Measurements from ENCODE around the gene METTL16.
A peak's percentile ranks its signal among the peaks of the same experiment; 100 is the strongest.

The METTL16 gene

DNA sequence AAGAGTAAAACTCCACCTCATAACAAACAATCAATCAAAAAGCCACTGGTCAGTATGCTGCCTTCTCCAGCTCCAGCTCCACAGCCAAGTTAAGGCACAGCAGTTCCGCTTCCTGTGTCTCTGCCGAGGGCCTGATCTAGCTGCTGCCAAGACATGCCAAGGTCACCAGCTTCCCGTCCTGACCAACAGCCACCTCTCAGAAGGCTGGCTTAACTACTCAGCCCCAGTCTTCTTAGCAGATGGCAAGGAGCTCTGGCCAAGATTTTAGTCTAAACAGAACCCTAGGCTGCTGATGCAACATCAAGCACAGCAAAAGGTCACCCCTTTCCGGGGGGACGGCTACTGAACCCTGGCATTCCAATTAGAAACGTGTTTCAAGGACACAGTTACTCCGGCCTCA is 93.1 kb downstream of the METTL16 start:
- peaks cover 2% of the 10 kb centered on the region; the same call in 1 of the 2 replicates for H3K36me3 ChIP-seq (ENCODE audit: low read length)
- H2AFZ ChIP-seq (ENCODE audit: low read depth, low read length, severe bottlenecking), result no peak overlapping the region
- no peaks in the 10 kb centered on the region for H3K27me3 ChIP-seq (ENCODE audit: low read length)
- no peak overlapping the region for H3K27ac ChIP-seq (ENCODE audit: low read depth, low read length)
- no peak overlapping the region for H3K9ac ChIP-seq (ENCODE audit: low read length)
- H3K4me2 ChIP-seq (ENCODE audit: low read depth, low read length, poor library complexity, severe bottlenecking), result no peak overlapping the region
- no peak for TF ChIP-seq EZH2phosphoT487 (conservative IDR thresholded peaks at IDR 0.05; ENCODE audit: low read length)
- TF ChIP-seq, protein P1, sequence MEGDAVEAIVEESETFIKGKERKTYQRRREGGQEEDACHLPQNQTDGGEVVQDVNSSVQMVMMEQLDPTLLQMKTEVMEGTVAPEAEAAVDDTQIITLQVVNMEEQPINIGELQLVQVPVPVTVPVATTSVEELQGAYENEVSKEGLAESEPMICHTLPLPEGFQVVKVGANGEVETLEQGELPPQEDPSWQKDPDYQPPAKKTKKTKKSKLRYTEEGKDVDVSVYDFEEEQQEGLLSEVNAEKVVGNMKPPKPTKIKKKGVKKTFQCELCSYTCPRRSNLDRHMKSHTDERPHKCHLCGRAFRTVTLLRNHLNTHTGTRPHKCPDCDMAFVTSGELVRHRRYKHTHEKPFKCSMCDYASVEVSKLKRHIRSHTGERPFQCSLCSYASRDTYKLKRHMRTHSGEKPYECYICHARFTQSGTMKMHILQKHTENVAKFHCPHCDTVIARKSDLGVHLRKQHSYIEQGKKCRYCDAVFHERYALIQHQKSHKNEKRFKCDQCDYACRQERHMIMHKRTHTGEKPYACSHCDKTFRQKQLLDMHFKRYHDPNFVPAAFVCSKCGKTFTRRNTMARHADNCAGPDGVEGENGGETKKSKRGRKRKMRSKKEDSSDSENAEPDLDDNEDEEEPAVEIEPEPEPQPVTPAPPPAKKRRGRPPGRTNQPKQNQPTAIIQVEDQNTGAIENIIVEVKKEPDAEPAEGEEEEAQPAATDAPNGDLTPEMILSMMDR (IDR thresholded peaks at IDR 0.05; ENCODE audit: insufficient read depth, low read length, poor library complexity, severe bottlenecking), result no peak
- no peak overlapping the region for H3K4me3 ChIP-seq (ENCODE audit: insufficient read depth, low read length, poor library complexity, severe bottlenecking)
- no peaks in the 10 kb centered on the region for H3K9me3 ChIP-seq (ENCODE audit: insufficient read depth, low read length)
- no peaks in the 10 kb centered on the region for H3K9me2 ChIP-seq (replicated peaks; ENCODE audit: insufficient read depth, low read length)
- peaks cover 7% of the 10 kb centered on the region for H3F3A ChIP-seq (ENCODE audit: insufficient read depth)
- H4K20me1 ChIP-seq (ENCODE audit: low read depth, low read length), result no peaks in the 10 kb centered on the region
- H3K79me2 ChIP-seq (ENCODE audit: insufficient read depth, low read length), result no peaks in the 10 kb centered on the region

DNA sequence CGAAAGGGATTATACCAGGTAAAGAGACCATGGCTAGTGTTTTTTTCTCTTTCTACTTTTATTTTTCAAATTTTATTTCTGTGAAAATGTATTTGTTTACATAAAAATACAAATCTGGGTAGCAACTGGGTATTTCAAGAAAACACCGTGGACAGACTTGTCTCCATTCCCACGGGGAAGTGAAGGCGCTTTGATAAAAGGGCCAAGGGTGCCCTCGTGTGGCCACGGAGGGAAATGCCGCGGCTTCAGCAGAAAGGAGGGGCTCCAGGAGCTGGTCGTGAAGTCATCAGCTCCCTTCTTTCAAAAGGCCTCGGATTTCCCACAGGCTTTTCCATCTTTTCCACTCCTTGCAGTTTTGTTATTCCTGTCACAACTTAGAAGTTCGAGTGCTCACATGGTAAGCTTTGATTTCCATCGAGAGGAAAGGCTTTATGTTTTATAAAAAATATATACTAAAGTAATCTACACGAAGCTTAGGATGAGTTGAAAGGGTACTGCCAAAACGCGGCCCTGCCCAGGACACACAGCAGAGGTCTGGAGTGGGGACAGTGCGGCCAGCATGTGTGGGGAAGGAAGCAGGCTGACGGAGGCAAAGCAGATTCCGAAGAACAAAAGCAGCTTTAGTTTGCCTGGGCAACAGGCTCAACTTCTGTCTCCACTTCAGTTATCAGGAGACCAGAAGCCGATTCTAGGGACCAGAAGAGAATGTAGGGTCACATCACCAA is 95.5 kb downstream of the METTL16 start:
- Histone ChIP-seq H3K79me2 (ENCODE audit: insufficient read depth, low read length) (no peaks in the 10 kb centered on the region), H4K20me1 (ENCODE audit: low read depth, low read length) (no peaks in the 10 kb centered on the region), H3K27me3 (ENCODE audit: low read length) (no peaks in the 10 kb centered on the region), H3K9me3 (ENCODE audit: insufficient read depth, low read length) (no peaks in the 10 kb centered on the region), H3F3A (ENCODE audit: insufficient read depth) (peaks cover 10% of the 10 kb centered on the region), H3K27ac (ENCODE audit: low read depth, low read length) (0 out of 2 replicates have a peak overlapping the region, but pooled peaks have one; percentile 24), H3K4me2 (ENCODE audit: low read depth, low read length, poor library complexity, severe bottlenecking) (peak overlapping the region; percentile 10), H3K9me2 (replicated peaks; ENCODE audit: insufficient read depth, low read length) (no peaks in the 10 kb centered on the region), H3K4me3 (ENCODE audit: insufficient read depth, low read length, poor library complexity, severe bottlenecking) (no peak overlapping the region), H3K9ac (ENCODE audit: low read length) (no peak overlapping the region), H2AFZ (ENCODE audit: low read depth, low read length, severe bottlenecking) (no peak overlapping the region), H3K36me3 (ENCODE audit: low read length) (peaks cover 2% of the 10 kb centered on the region; the same call in 1 of the 2 replicates)
- TF ChIP-seq, protein P1 (IDR thresholded peaks at IDR 0.05; ENCODE audit: insufficient read depth, low read length, poor library complexity, severe bottlenecking), result peak; percentile 73
- no peak for TF ChIP-seq EZH2phosphoT487 (conservative IDR thresholded peaks at IDR 0.05; ENCODE audit: low read length)

DNA sequence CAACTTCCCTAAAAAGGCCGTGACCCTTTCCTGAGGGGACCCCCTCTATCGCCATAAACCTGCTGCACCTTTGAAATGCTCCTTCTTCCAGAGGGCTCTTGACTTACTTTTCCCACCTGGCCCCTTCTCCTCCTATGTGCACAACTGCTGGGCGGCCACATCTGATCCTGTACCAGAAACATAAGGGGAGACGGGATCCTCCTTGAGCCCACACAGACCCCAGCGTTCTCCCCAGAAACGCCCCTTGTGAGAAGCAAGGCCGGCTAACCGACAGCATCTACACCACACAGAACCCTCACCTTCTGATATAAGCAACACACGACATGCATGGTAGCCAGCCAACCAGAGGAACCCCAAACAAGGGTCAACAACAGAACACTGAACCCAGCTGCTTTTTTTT is 96.6 kb downstream of the METTL16 start:
- Histone ChIP-seq H4K20me1 (ENCODE audit: low read depth, low read length) (no peaks in the 10 kb centered on the region), H3K27me3 (ENCODE audit: low read length) (no peaks in the 10 kb centered on the region), H3K4me2 (ENCODE audit: low read depth, low read length, poor library complexity, severe bottlenecking) (no peak overlapping the region), H2AFZ (ENCODE audit: low read depth, low read length, severe bottlenecking) (no peak overlapping the region), H3K79me2 (ENCODE audit: insufficient read depth, low read length) (no peaks in the 10 kb centered on the region), H3K9ac (ENCODE audit: low read length) (no peak overlapping the region), H3K4me3 (ENCODE audit: insufficient read depth, low read length, poor library complexity, severe bottlenecking) (no peak overlapping the region), H3K9me2 (replicated peaks; ENCODE audit: insufficient read depth, low read length) (no peaks in the 10 kb centered on the region), H3K9me3 (ENCODE audit: insufficient read depth, low read length) (no peaks in the 10 kb centered on the region), H3K36me3 (ENCODE audit: low read length) (peaks cover 2% of the 10 kb centered on the region; the same call in 1 of the 2 replicates), H3F3A (ENCODE audit: insufficient read depth) (peaks cover 10% of the 10 kb centered on the region), H3K27ac (ENCODE audit: low read depth, low read length) (no peak overlapping the region)
- no peak for TF ChIP-seq EZH2phosphoT487 (conservative IDR thresholded peaks at IDR 0.05; ENCODE audit: low read length)
- TF ChIP-seq, protein P1 (IDR thresholded peaks at IDR 0.05; ENCODE audit: insufficient read depth, low read length, poor library complexity, severe bottlenecking), result no peak
